PFSK-1 (cell line): ENCODE results near the gene FBXO38.

ENCODE experiments used
- FOXP2 ChIP-seq: optimal IDR thresholded peaks from 2 replicates; pipeline ENCODE3; 2011; ENCODE audit warnings: borderline replicate concordance, control low read depth, inconsistent platforms; ENCODE audit not compliant: insufficient read depth; ENCODE audit errors: extremely low read length, extremely low read depth
- POLR2AphosphoS5 ChIP-seq: IDR thresholded peaks from 2 replicates; pipeline ENCODE4 v1.6.1; 2012; ENCODE audit warnings: low read depth, mild to moderate bottlenecking, control low read depth, low read length, moderate library complexity
- REST ChIP-seq, 2 experiments: IDR thresholded peaks; 2 replicates each; pipeline versions ENCODE4 v1.6.1 to v1.8.0; 2011 to 2012; ENCODE audit warnings: low read depth in 2 of 2, low read length in 2 of 2, control low read depth in 1 of 2, inconsistent platforms in 1 of 2, mild to moderate bottlenecking in 1 of 2, moderate library complexity in 1 of 2; ENCODE audit not compliant: insufficient read depth in 1 of 2
- SIN3A ChIP-seq: IDR thresholded peaks from 2 replicates; pipeline ENCODE4 v1.6.1; 2012; ENCODE audit warnings: mild to moderate bottlenecking, low read length, moderate library complexity, borderline replicate concordance; ENCODE audit not compliant: insufficient read depth
- TAF1 ChIP-seq: IDR thresholded peaks from 2 replicates; pipeline ENCODE4 v1.6.1; 2012; ENCODE audit warnings: low read length, control low read depth, borderline replicate concordance; ENCODE audit not compliant: insufficient read depth

The FBXO38 gene

GRCh38 chr5:148343046-148343407 lies 40.7 kb upstream of the FBXO38 start:
- TF ChIP-seq SIN3A (no peak), FOXP2 (no peak), POLR2AphosphoS5 (no peak)

- TF ChIP-seq FOXP2, result no peak
These were observed 39.9 kb upstream of the FBXO38 start for GRCh38 chr5:148343603-148344487.

- no peak for TF ChIP-seq POLR2AphosphoS5
- TF ChIP-seq REST (IDR thresholded peaks at IDR 0.05; ENCODE audit: insufficient read depth in 1 of 2, low read depth in 2 of 2, low read length in 2 of 2), result no peak
- TF ChIP-seq FOXP2, result no peak
- TF ChIP-seq TAF1, result no peak
- no peak for TF ChIP-seq SIN3A
These were observed 36.1 kb upstream of the FBXO38 start for GRCh38 chr5:148347706-148348105.

- TF ChIP-seq FOXP2 (no peak), POLR2AphosphoS5 (no peak), REST (IDR thresholded peaks at IDR 0.05; ENCODE audit: insufficient read depth in 1 of 2, low read depth in 2 of 2, low read length in 2 of 2) (no peak)
These were observed 31.1 kb upstream of the FBXO38 start for GRCh38 chr5:148352696-148353095.

- TF ChIP-seq TAF1, result no peak
- TF ChIP-seq FOXP2, result no peak
- TF ChIP-seq REST (IDR thresholded peaks at IDR 0.05; ENCODE audit: insufficient read depth in 1 of 2, low read depth in 2 of 2, low read length in 2 of 2), result no peak
- no peak for TF ChIP-seq POLR2AphosphoS5
- no peak for TF ChIP-seq SIN3A
These were observed 30.1 kb upstream of the FBXO38 start for GRCh38 chr5:148353634-148354033.

GRCh38 chr5:148364343-148364742 lies 19.4 kb upstream of the FBXO38 start:
- TF ChIP-seq FOXP2 (no peak), SIN3A (no peak), TAF1 (no peak), REST (IDR thresholded peaks at IDR 0.05; ENCODE audit: insufficient read depth in 1 of 2, low read depth in 2 of 2, low read length in 2 of 2) (no peak)
